CD4-positive, alpha-beta T cell treated with Interleukin-4 for 1 hour (primary cell): Measurements from ENCODE around the gene SLC43A1.
A peak's percentile ranks its signal among the peaks of the same experiment; 100 is the strongest.
"Not testable (repeated sequence)": the region's sequence is repeated elsewhere in the genome, so short reads cannot be mapped to it uniquely, and the experiment has no call there.

ENCODE experiments used
- DNase-seq, 2 donors: peaks; one replicate each; pipeline ENCODE4 v3.0.0-alpha.2; 2020 to 2022

SLC43A1 gene

GRCh38 chr11:57460022-57460757 is 55.3 kb downstream of the SLC43A1 start, which contains the start of gene RTN4RL2:
Gene RTN4RL2, plus strand, starts transcription at chr11:57460528. Its CDS starts 338 bp downstream, at chr11:57460866.
- peak in 1 of 2 donors; percentile 36 for DNase-seq

DNA sequence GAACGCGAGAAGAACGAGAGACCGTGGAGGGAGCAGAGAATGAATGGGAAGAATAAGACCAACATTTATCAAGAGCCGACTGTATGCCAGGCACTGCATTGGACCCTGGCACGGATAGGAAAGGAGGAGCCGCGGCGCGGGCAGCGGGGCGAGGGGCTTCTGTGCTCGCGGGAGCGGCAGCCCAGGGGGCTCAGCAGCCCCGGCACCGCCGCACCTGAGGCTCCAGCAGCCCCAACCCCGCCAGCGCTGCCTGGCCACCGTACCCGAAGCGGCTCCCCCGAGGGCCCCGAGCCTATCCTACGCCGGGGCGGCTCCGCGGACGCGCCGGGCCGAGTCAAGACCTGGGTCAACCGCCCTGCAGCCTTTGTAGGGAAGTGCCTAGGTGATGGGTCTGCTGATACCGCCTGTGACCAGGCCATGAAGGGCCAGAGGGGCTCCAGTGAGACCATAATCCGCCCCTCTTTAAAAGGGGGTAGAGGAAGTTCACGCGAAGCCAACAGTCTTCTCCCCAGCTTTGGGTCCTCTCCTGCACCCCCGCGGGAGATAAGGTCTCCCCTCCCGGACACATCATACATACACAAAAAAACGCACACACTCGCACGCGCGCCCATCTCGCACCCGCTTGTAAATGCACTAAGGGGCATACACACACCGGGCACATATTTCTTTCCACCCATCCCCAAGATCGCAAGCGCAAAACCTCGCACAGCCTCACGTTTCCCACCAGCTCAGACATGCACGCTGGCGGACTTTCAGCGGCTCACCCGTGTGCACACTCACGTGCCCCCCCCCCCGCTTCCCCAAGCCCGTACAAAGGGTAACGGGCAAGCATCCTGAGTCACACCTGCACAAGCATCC is 56.1 kb downstream of the SLC43A1 start:
- peak in 1 of 2 donors; percentile 13 for DNase-seq

- peak; percentile 33 to 49 for DNase-seq
Observed at GRCh38 chr11:57458410-57459163, 56.9 kb downstream of the SLC43A1 start.

GRCh38 chr11:57458060-57458409 is 57.5 kb downstream of the SLC43A1 start:
- DNase-seq, result no peak

- DNase-seq, result no peak
Observed at GRCh38 chr11:57457643-57458023, 57.9 kb downstream of the SLC43A1 start.

- peak; percentile 73 for DNase-seq
Observed at GRCh38 chr11:57456960-57457642, 58.4 kb downstream of the SLC43A1 start.

DNA sequence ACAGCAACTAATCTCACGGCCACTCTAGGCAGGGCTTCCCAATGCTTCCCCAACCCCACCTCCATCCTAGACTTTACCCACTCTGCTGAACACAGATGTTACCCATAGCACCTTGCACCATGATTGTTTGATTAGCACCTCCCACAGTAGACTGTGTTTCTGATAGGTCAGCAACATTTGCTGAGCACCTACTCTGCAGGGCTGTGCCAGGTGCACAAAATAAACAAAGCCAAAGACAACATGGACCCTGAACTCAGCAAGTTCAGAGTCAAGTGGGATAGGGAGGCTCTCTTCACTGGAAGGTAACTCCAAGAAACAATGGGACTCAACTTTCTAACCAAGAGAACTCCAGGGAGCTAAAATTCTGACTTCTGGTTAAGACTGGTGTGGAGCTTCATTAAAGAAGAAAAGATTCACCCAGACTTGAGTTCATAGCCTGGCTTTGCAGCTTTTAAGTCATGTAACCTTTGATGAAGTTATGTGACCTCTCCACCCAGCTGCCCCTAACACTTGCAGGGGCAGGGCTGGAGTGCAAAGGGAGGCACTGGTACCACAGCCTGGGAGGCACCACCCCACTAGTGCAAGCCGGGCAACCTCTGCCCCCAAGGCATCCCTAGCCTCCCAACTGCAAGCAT is 61.8 kb downstream of the SLC43A1 start:
- no peak for DNase-seq

- DNase-seq, result no peak
Observed at GRCh38 chr11:57446055-57446454, 69.4 kb downstream of the SLC43A1 start.

DNA sequence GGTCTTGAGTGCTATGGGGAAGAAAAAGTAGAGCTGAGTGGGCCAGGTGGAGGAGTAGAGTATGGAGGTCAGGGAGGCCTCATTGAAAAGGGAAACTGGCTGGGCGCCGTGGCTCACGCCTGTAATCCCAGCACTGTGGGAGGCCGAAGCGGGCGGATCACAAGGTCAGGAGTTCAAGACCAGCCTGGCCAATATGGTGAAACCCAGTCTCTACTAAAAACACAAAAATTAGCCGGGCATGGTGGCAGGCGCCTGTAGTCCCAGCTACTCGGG is 70.4 kb downstream of the SLC43A1 start:
- DNase-seq, result not testable (repeated sequence)

DNA sequence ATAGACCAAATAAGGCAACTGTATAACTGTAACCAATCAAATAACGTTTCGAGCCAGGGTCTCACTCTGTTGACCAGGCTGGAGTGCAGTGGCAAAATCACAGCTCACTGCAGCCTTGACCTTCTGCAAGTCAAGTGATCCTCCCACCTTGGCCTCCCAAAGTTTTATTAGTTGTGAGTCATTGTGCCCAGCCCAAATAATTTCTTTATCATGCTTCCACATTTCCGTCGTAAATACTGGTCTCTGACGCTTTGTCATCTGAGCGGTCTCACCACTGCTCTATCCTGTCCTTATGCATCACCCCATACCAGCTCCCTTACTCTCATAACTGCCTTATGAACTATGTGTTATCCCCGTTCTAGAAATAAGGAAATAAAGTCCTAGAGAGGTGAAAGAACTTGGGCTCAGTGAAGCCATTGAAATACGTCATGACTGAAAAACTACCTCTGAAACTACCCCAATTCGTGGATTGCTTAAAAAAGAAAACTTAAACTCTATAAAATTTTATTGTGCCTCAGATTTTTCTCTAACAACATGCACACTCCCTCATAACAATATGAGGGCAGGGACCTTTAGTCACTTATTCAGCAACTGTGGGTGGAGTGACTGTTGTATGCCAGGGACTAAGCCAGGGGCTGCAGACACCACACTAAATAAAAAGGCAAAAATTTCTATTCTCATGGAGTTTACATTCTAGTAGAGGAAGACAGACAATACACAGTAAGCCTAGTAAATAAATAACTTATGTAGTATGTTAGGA is 71.0 kb downstream of the SLC43A1 start:
- no peak for DNase-seq

GRCh38 chr11:57440744-57441414 is 74.6 kb downstream of the SLC43A1 start:
- DNase-seq, result no peak

GRCh38 chr11:57439786-57440185 is 75.7 kb downstream of the SLC43A1 start:
- no peak for DNase-seq

DNA sequence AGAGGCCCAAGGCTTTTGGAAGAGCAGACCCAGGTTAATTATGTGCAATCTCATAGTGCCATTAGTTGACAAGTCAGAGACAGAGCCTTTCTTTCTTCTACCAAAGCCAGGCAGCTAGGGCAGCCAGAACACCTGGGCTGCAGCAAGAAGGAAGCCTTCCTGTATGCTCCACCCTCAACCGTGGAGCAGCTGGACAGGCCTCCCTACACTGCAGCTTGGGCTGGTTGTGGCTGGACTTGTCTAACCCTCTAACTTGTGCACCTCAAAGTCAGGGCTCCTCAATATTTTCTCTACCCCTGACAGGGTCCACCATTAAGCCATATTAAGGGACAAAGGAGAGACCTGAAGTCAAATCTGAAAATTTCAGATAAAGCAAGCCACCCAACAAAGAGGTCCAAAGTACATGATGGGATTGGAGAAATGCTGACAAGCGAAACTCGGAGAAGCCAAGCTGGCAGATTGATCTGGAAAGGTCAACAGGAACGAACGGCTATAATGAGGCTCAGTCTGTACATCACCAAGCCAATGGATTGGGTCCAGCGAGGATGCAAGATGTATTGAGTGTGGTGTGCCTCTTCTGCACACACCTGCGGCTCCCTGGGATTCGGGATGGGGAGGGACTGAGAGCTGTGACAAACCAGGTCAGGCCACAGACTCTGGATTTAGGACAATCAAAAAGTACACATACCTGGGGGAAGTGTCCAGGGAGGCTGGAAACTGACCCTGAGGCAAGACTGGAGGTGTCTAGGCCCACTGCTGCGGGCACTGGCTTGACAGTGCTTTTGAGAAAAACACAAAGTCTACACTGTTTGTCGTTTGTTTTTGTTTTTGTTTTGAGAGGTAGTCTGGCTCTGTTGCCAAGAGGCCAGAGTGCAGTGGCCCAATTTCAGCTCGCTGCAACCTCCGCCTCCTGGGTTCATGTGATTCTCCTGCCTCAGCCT is 76.9 kb downstream of the SLC43A1 start:
- DNase-seq, result no peak

DNA sequence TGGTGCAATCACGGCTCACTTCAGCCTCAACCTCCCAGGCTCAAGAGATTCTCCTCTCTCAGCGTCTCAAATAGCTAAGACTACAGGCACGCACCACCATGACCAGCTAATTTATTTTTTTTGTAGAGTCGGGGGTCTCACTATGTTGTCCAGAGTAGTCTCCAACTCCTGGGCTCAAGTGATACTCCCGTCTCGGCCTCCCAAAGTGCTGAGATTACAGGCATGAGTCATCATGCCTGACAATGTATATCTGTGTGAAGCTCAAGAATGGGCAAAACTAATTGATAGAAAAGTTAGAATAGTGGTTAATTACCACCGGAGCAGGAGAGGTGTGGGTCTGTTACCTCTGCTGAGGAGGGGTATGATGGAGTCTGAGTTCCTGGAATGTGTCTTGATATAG is 79.5 kb downstream of the SLC43A1 start:
- DNase-seq, result no peak

DNA sequence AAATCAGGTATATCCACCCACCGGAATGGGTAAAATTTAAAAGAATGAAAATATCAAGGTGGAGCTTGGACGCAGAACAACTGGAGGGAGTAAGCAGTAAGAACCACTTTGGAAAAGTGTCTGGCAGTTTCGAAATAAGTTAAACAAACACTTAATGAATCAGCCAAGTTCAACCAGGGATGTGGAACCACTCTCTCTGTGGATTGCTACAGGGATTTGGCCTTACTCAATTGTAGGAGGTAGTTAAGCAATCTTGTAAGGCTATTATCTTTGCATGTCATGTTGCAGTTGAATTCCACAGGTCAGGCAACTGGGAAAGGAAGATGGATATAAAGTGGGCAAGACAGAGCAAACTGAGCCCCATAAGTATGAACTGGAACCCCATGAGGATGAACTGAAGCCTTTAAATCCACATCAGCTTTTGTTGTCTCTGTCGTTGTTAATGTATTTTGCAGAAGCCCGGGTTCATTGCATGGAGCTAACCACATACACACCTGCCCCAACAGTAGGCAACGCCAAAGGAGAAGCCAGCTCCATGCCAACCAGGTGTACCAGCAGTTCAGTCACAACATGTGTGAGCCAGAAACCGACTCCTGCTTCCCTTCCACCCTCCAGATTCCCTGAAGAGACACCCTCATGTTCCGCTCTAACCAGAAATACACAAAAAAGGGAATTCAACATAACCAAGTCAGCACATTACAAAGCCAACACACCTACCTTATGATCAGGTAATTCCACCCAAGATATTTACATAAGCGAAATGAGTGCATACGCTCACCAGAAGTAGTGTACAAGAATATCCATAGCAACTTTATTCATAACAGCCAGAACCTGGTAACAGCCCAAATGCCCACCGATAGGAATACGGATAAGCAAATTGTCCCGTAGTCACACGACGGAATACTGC is 80.6 kb downstream of the SLC43A1 start:
- DNase-seq, result no peak
